Amniotic epithelial cell (primary cell): ENCODE results near the gene CELF2.

ENCODE experiments used
- DNase-seq: peaks from one replicate; pipeline ENCODE4 v3.0.0-alpha.2; 2010; ENCODE audit warnings: low read depth

Gene CELF2

GRCh38 chr10:11276449-11276990 lies 258.8 kb downstream of the CELF2 start:
- no peak for DNase-seq

- DNase-seq = no peak
Measured at GRCh38 chr10:11279314-11279713, 261.6 kb downstream of the CELF2 start.

- DNase-seq = no peak
Measured at GRCh38 chr10:11280187-11280932, 262.7 kb downstream of the CELF2 start.

GRCh38 chr10:11282156-11282555 lies 264.5 kb downstream of the CELF2 start:
- DNase-seq = no peak

- DNase-seq = no peak
Measured at GRCh38 chr10:11282661-11283060, 265.0 kb downstream of the CELF2 start.

GRCh38 chr10:11284291-11285085 lies 266.8 kb downstream of the CELF2 start:
- no peak for DNase-seq

- no peak for DNase-seq
Measured at GRCh38 chr10:11285171-11285570, 267.5 kb downstream of the CELF2 start.

- DNase-seq = no peak
Measured at GRCh38 chr10:11286261-11286852, 268.7 kb downstream of the CELF2 start.

- no peak for DNase-seq
Measured at GRCh38 chr10:11288302-11288701, 270.6 kb downstream of the CELF2 start.

GRCh38 chr10:11290156-11290890 lies 272.7 kb downstream of the CELF2 start:
- no peak for DNase-seq

- no peak for DNase-seq
Measured at GRCh38 chr10:11292576-11293302, 275.1 kb downstream of the CELF2 start.

GRCh38 chr10:11293332-11293731 lies 275.7 kb downstream of the CELF2 start:
- DNase-seq = no peak

GRCh38 chr10:11294831-11295450 lies 277.3 kb downstream of the CELF2 start:
- no peak for DNase-seq

GRCh38 chr10:11295492-11295891 lies 277.8 kb downstream of the CELF2 start:
- no peak for DNase-seq

GRCh38 chr10:11297136-11297535 lies 279.5 kb downstream of the CELF2 start:
- DNase-seq = no peak

- DNase-seq = peak; percentile 5
Measured at GRCh38 chr10:11298116-11298515, 280.4 kb downstream of the CELF2 start.

GRCh38 chr10:11299125-11299524 lies 281.5 kb downstream of the CELF2 start:
- DNase-seq = no peak

GRCh38 chr10:11300026-11300425 lies 282.4 kb downstream of the CELF2 start:
- DNase-seq = no peak

GRCh38 chr10:11300563-11300962 lies 282.9 kb downstream of the CELF2 start:
- no peak for DNase-seq

GRCh38 chr10:11301571-11302111 lies 284.0 kb downstream of the CELF2 start:
- DNase-seq = no peak

GRCh38 chr10:11302181-11302580 lies 284.5 kb downstream of the CELF2 start:
- DNase-seq = no peak
